Adrenal gland (tissue), 5 donors: ENCODE data around the gene RNF169.

ENCODE experiments used
- CTCF ChIP-seq, 6 experiments: fragments of 450-650 bp in 4 of 6; fragments of 200-600 bp in 2 of 6; sonication (generic) in 1 of 6; IDR thresholded peaks; 1 replicate in 5 of 6; 2 replicates in 1 of 6; pipeline versions ENCODE4 v1.5.1 to v1.8.0; 2016 to 2021; ENCODE audit warnings: antibody characterized with exemption in 6 of 6, mild to moderate bottlenecking in 2 of 6, moderate library complexity in 1 of 6
- POLR2A ChIP-seq, 2 donors: fragments of 450-650 bp; IDR thresholded peaks; one replicate each; pipeline ENCODE4 v1.6.1; 2017; ENCODE audit warnings: antibody characterized with exemption in 2 of 2, mild to moderate bottlenecking in 2 of 2, moderate library complexity in 1 of 2
- donor health status: DM: no; HTN: no; CAD: no.

GRCh38 chr11:74754507-74755252 is 6.0 kb downstream of the RNF169 start:
- TF ChIP-seq CTCF (IDR thresholded peaks at IDR 0.05) (no peak), POLR2A (IDR thresholded peaks at IDR 0.05) (no peak)
